Retina (tissue), 1 donor: ENCODE results near the gene ZSCAN20.

Source experiments
- DNase-seq: peaks from one replicate; pipeline ENCODE4 v3.0.0-alpha.2; 2016

The ZSCAN20 gene

DNA sequence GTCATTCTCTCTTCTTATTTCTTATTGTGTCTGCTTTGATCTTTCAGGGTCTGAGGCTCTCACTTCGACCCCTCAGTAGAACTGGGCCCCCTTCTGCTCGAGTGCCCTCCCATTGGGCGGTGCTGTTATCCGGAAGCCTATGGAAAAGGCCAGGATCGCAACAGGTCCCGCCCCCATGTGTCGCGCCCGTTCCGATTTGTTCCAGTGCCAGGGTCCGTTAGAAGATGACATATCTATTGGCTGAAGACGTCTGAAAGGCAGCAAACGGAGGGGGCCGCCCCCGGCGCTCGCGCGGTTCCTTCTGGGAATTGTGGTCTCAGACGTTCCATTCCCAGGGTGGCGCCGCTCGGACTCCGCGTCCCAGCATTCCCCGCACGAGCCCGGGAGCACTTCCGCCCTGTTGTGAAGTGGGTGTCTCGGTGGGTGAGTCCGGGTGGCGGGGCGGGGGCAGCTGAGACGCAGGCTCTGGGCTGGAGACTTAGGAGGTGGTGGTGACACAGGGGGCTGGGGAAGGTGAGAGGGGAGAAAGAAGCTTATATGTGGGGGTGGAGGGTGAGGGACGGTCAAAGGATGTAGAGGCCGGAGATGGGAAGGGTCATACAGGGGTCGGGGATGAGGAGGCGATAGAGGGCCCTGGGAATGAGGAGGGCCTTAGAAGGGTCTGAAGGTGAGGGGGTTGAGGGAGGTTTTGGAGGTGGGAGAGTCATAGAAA is at the start of gene ZSCAN20:
ZSCAN20 (plus strand) TSS at position 377 of the 712 bp plus-strand sequence. CDS start 6,644 bp downstream, outside the sequence.
- DNase-seq: peak; percentile 98

DNA sequence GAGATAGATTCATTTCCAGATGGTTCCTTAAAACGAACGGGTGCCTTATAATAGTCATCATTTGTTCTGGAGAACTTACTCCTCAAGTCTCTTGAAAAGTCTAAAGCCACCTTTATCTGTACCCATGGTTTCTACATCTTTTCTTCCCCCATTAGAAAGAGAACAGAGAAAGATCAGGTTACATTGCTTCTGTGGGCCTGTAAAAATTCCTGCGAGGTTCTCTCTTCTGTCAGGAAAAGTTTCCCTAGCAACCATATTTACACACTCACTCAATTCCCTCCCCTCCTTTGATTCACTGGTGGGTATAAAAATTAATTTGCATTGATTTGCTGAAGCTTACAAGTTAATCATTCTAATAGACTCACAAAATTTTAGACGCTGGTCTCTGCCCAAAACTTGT is 48.2 kb upstream of the ZSCAN20 start:
- DNase-seq: no peak

DNA sequence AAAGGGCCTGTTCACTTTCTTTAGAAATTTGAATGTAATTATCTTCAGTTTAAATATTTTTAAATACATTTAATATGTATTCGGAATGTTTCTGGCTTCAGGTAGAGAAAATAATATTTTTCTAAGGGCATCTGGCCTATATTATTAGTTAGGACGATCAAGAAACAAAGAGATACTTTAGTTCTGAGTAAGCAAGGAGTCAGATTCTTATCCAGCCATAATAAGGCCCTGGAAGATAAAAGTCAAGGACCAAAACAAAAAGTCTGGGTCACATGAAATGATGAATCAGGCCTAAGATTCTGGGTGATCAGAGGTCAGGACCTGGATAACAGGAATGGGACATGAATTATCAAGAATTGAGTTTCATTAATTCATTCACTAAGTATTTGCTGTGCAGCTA is 47.8 kb upstream of the ZSCAN20 start:
- no peak for DNase-seq

DNA sequence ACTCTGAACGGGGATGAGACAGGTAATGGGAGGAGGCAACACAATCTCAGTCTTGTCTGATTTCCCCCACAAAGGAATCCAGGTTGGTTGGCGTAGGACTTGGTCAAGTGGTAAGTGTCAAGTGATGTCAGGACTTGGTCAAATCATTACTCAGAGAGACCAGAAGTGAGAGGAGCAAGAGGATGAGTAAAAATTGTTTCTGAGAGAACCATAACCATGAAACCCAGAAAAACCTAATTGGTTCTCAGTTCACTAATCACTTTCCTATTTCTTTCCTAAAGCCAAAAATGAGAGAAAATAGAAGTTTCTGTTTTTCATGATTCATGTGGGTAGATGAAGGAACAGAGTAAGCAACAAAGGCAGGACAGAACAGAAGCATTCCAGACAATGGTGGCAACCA is 46.5 kb upstream of the ZSCAN20 start:
- DNase-seq: no peak

DNA sequence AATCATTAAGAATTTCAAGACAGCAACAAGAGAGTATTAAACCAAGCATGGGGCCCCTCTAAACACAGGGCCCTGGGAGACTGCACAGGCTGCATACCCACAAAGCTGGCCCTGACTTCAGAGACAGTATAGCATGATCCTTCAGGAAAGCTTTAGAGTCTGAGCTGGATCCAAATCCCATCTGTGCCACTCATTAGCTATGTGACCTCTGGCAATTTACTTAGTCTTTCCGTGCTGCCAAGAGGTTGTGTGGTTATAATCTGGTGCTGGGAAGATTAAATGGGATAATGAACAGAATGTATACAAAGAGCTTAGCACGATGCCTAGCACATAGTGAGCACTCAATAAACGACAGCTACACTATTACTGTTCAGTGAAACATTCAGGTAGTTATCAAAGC is 45.5 kb upstream of the ZSCAN20 start:
- DNase-seq: no peak

DNA sequence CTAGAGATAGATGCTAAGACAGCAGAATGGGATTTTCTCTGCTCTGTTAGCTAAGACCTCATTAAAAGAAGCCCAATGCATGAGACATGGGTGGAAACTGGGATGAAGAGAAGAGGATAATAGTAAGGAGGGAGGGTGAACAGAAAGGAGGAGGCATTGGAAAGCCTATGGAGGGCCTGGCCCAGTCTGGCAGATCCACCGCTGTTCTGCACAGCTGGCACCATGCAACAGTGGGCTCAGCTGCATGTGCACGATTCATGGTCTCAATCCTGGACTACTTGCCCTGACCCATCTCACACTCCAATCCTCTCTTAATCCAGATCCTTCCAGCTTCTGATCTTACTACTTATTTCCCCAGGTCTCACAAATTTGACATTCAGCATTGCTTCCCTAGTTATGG is 43.8 kb upstream of the ZSCAN20 start:
- DNase-seq: no peak

DNA sequence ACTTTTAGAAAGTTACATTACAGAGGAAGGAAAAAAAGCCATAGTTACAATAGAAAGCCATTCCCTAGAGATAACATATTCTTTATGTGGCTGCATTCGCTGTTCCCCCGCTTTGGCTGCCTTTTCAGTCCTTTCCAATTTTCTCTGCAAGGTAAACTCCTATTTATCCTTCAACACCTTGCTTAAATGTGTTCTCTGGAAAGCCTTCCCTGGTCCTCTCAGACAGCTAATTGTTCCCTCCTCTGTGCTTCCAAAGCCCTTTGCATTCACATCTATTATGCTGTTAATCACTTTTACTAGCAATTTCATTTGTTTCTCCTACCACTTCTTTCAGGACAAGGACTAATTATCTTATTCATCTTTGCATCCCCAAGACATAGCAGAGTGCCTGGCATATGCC is 43.1 kb upstream of the ZSCAN20 start:
- no peak for DNase-seq

DNA sequence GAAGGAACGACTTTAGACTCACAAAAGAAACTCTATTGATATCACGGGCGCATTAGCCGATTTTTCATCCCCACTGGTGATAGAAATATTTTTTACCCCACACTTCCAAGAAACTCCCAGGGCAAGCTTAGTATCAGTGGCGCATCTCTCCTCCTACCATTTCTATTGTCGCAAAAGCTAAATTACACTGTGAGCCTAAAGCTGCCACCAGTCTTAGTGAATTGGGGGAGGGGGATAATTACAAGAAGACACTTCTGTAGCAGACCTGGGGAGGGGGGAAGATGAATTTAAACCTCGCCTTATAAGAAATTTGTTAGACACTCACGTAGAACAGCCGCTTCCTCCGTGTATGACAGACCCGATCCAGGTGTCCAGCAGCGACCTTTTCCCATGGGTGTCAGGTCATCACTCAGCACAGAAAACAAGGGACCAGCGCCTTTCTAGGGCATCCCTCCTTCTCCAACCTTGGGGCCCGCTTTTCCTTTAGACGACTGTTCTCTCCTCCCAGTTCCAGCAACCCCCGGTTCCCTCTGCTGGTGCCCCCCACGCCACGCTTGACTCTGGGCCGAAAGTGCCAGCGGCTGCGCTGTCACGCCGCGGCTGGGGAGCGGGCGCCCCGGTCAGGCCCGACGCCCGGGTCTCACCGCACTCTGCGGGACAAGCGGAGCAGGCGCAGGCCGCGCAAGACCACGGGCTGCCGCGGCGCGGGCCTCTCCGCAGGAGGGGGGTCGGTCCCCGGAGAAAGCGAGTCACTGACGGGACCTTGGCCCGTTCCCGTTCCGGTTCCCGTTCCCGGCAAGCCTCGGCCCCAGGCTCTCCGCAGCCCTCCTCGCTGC is 42.4 kb upstream of the ZSCAN20 start:
- peak; percentile 82 for DNase-seq

DNA sequence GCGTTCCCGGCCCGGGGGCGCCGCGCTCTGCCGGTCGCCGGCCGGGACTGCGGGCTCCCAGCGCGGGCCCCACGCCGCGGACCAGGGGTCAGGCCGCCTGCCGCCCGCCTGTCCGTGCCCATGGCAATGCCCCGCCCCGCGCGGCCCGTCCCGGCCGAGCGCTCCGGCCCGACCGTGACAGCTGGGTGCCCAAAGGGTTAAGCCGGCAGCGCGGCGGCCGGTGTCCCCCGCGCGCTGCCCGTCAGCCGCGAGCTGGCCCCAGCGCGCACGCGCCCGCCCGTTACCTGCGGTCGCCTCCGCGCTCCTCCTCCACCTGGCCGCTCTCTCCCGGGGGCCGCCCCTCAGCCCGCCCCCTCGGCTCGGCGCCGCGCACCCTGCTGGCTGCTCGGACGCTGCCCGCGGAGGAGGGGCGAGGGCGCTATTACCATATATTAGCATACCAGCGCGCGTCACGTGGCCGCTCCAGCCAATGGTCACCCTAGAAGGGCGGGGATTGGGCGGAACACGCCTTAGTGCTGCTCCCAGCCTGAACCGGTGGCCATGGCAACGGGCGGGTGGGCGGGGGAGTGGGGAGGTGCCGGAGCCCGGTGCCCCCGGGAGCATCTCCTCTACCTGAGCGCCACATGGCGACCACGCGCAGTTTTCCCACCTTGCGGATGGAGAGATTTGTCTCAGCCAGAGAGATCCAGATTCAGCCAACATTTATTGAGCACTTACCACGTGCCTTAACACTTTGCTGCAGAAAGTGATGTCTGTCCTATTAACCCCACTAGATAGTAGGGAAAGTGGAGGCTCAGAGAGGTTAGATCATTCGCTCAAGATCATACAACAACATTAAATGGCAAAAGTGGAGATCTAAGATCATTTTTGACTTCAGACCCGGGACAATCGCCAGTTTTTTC is 41.5 kb upstream of the ZSCAN20 start, which contains the start of gene PHC2:
PHC2 (minus strand) TSS at position 404 of the 902 bp plus-strand sequence. CDS start 55,556 bp downstream, outside the sequence.
- DNase-seq: peak; percentile 88

DNA sequence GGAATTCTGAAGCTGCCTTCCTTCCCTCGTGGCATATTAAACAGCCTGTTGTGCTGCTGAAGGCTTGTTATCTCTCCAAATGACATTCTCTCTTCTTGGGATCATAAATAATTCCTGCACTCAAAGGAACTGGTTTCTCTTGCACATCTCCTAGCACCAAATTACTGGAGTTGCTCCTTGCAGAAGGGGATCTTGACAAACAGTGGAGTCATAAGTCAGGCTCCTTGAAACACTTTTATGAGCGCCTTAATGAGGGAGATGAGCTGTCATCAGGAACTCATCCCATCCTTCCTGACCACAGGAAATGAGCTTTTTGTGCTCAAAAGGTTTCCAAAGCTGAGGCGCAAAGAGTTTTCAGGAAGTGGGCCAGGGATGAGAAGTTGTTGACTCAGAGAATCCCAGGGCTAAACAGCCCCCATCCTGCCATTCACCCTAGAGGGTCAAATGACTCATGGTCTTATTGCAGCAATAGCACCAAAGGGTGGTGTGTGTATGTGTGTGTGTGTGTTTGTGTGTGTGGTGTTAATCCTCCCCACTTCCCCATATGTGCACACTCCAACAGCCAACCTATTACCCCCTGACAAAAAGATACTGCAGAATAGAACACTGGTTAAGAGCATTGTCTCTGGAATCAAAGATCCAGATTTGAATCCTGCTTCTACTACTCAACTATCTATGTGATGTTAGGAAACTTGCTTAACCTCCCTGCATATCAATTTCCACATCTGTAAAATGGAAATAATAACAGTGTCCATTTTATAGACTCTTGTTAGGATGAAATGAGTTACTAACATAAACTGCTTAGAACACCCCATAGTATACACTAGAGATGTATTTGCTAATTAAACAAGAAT is 38.7 kb upstream of the ZSCAN20 start:
- no peak for DNase-seq

DNA sequence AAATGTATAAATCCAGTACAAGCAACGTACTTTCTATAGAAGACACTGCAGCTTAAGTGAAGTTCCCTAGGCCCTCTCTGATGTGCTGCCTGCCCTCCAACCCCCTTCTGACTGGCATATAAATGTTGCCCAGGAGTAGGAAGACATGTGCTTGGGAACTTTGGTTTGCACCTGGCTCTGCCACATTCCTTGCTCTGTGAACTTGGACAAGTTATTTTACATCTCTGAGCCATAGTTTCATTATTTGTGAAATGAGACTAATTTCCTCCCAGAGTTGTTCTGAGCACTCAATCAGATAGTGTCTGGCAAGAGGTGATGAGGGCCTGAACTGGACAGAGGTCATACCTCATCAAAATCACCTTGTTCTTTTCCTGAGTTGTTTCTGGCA is 38.1 kb upstream of the ZSCAN20 start:
- DNase-seq: no peak

DNA sequence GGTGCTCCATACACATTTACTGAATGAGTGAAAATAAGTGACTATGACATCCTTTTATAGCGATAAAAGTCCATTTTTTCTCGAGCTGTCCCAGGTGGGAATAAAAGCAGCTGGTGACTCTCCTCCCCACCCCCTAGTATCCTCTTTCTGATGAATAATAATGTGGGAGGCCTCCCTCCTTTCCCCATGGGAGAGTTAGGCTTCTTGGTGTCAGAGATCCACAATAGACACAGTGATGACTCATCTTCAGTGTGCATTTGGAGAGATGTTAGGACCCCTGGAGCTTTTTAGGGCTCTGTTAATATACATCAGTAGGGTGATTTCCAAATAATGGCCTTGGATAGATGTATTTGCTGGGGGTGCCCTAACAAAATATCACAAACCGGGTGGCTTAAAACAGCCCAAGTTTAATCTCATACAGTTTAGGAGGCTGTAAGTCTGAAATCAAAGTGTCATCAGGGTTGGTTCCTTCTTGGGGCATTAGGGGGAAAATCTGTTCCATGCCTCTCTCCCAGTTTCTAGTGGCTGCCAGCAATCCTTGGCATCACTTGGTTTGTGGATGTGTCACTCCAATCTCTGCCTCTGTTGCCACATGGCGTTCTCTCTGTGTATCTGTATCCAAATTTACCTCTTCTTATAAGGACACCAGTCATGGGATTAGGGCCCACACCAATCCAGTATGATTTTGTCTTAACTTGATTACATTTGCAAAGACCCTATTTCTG is 37.2 kb upstream of the ZSCAN20 start:
- no peak for DNase-seq

DNA sequence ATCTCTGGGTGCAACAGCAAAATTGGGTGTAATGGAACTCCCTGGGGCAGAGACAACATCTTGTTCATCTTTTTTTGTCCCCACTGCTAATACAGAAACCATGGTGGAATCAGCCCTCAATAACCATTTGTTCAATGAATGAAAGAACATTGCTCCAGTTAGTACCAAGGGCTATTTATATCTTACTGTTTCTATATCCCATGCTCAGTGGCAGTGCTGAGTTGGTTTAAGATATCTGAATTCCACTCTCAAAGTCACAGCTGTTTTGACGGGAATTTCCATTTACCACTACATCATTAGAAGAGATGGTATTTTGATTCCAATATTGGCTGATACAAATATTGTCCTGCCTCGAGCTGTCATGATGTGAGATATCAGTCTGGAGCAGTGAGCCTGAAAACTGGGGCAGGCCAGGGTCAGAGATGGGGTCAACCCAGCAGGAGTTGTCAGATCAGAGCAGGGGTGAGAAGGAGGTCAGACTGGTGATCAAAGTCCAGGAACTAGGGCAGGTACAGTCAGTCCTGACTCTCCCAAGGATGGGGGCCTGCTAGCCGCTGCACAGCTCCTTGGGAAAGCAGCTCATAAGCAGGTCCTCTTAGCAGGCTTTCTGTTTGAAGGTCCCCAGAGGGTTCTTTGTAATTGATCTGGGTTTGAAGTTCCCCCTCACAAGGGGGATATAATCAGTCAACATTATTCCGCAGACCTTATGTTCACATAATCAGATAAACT is 35.7 kb upstream of the ZSCAN20 start:
- DNase-seq: peak; percentile 58

DNA sequence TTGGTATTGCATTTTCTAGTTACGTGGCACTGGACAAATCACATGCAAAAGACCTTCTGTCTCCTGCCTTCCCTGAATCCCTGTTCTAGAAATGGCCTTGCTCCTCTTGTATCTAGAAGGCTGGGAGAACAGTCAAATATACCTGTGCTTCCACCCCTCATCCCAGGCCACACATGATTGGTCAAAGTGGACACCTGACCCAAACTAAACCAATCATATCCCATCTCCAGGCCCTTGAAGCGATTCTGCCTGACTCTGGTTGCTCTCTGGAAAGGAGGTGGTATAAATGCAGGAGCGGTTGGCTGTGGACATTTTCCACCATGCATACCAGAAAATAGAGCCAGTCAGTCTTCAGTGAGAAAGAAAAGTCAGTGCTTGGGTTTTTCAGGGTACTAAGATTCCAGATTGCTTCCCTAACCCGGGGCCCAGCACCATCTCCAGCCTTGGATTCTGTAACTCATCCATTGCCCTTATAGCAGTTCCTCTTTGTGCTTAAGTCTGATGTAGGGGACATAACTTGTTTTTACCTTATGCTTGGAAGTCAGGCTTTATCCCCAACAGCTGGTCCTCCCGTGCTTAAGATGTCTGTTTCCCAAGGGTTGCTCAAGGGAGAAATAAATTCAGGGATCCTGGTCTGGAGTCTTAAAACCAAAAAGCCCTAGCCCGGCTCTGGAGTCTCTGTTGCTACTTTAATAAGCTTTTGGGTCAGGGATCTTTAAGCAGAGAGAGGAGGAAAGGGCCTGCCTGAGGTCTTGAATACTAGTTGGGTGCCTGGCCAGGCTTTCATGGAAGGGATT is 33.9 kb upstream of the ZSCAN20 start:
- no peak for DNase-seq

DNA sequence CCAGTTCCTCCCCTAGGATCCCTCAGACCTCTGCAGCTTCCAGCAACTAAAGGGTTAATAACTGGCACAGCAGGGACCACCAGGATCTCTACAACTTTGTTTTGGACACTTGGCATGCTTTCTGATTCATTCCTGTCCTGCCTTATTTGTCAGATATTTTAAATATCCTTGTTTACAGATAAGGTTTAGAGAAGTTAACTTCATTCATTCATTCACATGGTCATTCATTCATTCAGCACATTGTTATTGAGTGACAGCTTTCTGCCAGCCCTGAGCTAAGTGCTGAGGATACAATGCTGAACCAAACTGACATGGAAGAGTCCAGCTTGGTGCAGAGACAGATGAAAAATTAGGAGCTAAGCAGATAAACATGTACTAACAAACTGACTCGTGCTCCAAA is 32.8 kb upstream of the ZSCAN20 start:
- DNase-seq: no peak

DNA sequence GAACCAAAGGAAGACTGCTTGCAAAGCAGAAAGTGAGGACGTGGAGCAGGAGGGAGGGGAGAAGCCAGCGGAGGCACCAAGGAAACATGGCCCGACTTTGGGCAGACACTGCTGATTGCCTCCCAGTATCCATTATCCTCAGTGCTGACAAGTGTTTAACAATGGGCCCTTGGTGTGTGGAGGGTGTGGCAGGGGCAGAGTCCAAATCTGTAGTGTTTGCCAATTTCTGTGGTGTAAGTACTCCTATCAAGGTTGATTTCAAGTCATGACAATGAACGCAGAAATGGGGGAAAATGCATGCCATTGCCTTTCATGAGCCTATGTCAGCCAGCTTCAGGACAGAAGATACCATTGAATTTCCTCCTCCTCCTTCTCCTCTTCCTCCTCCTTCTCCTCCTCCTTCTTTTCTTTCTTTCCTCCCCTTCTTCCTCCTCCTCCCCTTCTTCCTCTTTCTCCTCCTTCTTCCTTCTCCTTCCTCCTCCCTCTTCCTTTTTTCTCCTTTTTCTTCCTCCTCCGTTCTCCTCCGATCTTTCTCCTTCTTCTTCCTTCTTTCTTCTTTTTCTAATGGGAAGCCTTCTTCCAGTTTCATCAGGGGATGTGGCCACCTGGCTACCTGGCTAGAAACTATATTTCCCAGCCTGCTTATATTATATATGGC is 31.2 kb upstream of the ZSCAN20 start:
- no peak for DNase-seq

DNA sequence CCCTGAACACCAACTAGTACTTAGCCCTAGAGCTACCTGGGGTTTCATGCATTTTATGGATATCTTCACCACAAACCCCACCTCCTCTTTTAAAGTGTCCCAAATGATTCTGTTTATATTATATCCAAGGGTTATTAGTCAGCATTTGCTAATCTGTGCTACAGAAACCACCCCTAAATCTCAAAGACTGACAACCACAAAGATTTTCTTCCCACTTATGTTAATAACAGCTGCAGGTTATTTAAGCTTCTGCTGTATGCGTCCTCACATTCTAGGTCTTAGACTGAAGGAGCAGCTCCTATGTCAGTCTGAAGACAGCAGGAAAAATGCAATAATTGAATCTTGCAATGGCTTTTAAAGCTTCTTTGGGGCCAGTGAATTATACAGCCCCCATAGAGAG is 30.3 kb upstream of the ZSCAN20 start:
- DNase-seq: no peak

DNA sequence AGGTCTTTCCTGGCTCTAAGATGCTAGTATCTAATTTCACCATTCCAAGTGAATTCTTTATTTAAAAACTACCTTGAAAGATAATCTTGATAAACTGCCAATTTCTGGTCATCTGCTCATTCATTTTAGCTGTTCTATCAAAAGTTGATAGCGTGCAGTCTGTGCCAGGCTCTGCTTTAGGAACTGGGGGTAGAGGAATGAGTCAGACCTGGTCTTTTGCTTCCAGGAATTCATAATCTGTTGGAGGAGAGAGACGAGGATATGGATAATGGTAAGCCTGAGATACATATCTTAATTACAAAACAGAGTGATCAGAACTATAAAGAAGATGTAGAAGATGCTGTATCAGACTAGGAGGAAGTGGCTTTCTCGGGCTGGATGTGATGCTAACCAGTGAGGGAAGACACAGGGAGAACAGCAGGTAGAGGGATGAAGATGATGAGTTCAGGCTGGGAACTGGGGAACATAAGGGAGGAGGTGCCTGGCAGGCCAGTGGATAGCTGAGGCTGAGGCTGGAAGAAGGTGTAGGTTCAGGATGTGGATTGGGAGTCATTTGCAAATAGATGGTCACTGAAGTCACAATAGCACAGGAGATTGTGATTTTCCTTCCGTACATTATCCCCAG is 29.3 kb upstream of the ZSCAN20 start:
- no peak for DNase-seq

DNA sequence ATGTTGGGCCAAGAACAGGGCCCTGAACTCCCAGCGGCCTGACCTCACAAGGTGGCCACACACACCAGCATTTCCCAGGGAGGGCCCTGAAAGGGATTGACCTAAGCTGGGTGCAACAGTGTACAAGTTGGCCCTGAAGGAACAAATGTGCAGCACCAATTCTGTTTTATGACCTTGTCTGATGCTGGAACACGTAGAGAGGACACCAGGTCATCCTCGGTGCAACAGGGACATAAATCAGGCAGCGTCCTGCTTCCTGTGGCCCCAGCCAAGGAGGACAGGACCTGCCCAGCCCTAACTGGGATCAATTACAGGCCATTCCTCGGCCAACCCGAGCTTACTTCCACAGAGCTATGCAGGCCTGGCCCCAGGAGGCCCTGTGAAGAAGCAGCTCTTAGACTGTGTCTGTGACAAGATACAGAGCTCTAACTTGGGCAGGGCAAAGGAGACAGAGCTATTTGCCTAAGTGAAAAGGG is 28.7 kb upstream of the ZSCAN20 start:
- DNase-seq: no peak
